ENCODE data around the gene LMOD1.

Gene LMOD1

GRCh38 chr1:201895120-201895665 lies 51.2 kb downstream of the LMOD1 start:
- no peak for DNase-seq
- WGBS (ENCODE audit: insufficient coverage), result 98% methylated on average over 7 of the region's 7 CpGs
- no peak overlapping the region for H3K4me3 ChIP-seq (ENCODE audit: control insufficient read depth in 1 of 7, extremely low read depth in 1 of 7, insufficient read depth in 4 of 7, low read depth in 2 of 7, low read length in 6 of 7)
- H3K4me1 ChIP-seq (ENCODE audit: control extremely low read depth in 1 of 4, control insufficient read depth in 4 of 4, insufficient read depth in 4 of 4, low read length in 3 of 4), result peaks cover 0 to 3% (median under 1%) of the 10 kb centered on the region in 4 experiments
- ChIA-PET CTCF (interaction anchor here (0.7 to 13.8 kb wide), 26 partner anchors 8 to 239 kb away, joined by 3 to 156 read pairs (median 7); partner anchors contain the start of gene LMOD1), POLR2A (interaction anchor here (1.4 kb wide), 1 partner anchor 77 kb away, joined by 6 read pairs; no protein-coding TSS in a partner anchor)
- H3K27me3 ChIP-seq (replicated peaks in 2 of 5; ENCODE audit: control insufficient read depth in 4 of 5, insufficient read depth in 5 of 5, low read length in 4 of 5), result peaks cover 2 to 16% (median 12%) of the 10 kb centered on the region in 5 experiments
- no peaks in the 10 kb centered on the region for H3K36me3 ChIP-seq (ENCODE audit: control insufficient read depth in 4 of 4, insufficient read depth in 4 of 4, low read length in 3 of 4)
- H3K9me3 ChIP-seq (ENCODE audit: control extremely low read depth in 1 of 5, control insufficient read depth in 4 of 5, insufficient read depth in 2 of 5, low read depth in 1 of 5, low read length in 4 of 5), result no peaks in the 10 kb centered on the region
- H3K27ac ChIP-seq (ENCODE audit: insufficient read depth in 1 of 2, low read depth in 1 of 2, low read length in 2 of 2, poor library complexity in 1 of 2, severe bottlenecking in 2 of 2), result no peak overlapping the region

GRCh38 chr1:201894343-201895119 lies 51.8 kb downstream of the LMOD1 start:
- ChIA-PET POLR2A (no interaction called here), CTCF (interaction anchor here (0.9 to 13.8 kb wide), 18 partner anchors 8 to 227 kb away, joined by 3 to 156 read pairs (median 10); partner anchors contain the start of gene LMOD1)
- H3K36me3 ChIP-seq (ENCODE audit: control insufficient read depth in 4 of 4, insufficient read depth in 4 of 4, low read length in 3 of 4), result no peaks in the 10 kb centered on the region
- no peak overlapping the region for H3K27ac ChIP-seq (ENCODE audit: insufficient read depth in 1 of 2, low read depth in 1 of 2, low read length in 2 of 2, poor library complexity in 1 of 2, severe bottlenecking in 2 of 2)
- 94% methylated on average over 5 of the region's 5 CpGs for WGBS (ENCODE audit: insufficient coverage)
- no peak overlapping the region for H3K4me3 ChIP-seq (ENCODE audit: control insufficient read depth in 1 of 7, extremely low read depth in 1 of 7, insufficient read depth in 4 of 7, low read depth in 2 of 7, low read length in 6 of 7)
- no peak for DNase-seq
- H3K4me1 ChIP-seq (ENCODE audit: control extremely low read depth in 1 of 4, control insufficient read depth in 4 of 4, insufficient read depth in 4 of 4, low read length in 3 of 4), result peaks cover 0 to 3% (median under 1%) of the 10 kb centered on the region in 4 experiments
- H3K27me3 ChIP-seq (replicated peaks in 2 of 5; ENCODE audit: control insufficient read depth in 4 of 5, insufficient read depth in 5 of 5, low read length in 4 of 5), result peaks cover 5 to 22% (median 18%) of the 10 kb centered on the region in 5 experiments
- no peaks in the 10 kb centered on the region for H3K9me3 ChIP-seq (ENCODE audit: control extremely low read depth in 1 of 5, control insufficient read depth in 4 of 5, insufficient read depth in 2 of 5, low read depth in 1 of 5, low read length in 4 of 5)

- CTCF ChIA-PET, result interaction anchor here (0.9 to 13.8 kb wide), 8 partner anchors 13 to 228 kb away, joined by 3 to 156 read pairs (median 24); partner anchors contain the start of gene LMOD1
Observed at GRCh38 chr1:201893431-201893830, 52.9 kb downstream of the LMOD1 start.

GRCh38 chr1:201892211-201892610 lies 54.1 kb downstream of the LMOD1 start:
- Histone ChIP-seq H3K9me3 (ENCODE audit: control extremely low read depth in 1 of 5, control insufficient read depth in 4 of 5, insufficient read depth in 2 of 5, low read depth in 1 of 5, low read length in 4 of 5) (no peaks in the 10 kb centered on the region), H3K4me3 (ENCODE audit: control insufficient read depth in 1 of 7, extremely low read depth in 1 of 7, insufficient read depth in 4 of 7, low read depth in 2 of 7, low read length in 6 of 7) (no peak overlapping the region), H3K27me3 (replicated peaks in 2 of 5; ENCODE audit: control insufficient read depth in 4 of 5, insufficient read depth in 5 of 5, low read length in 4 of 5) (peaks cover 9 to 44% (median 33%) of the 10 kb centered on the region in 5 experiments), H3K27ac (ENCODE audit: insufficient read depth in 1 of 2, low read depth in 1 of 2, low read length in 2 of 2, poor library complexity in 1 of 2, severe bottlenecking in 2 of 2) (no peak overlapping the region), H3K4me1 (ENCODE audit: control extremely low read depth in 1 of 4, control insufficient read depth in 4 of 4, insufficient read depth in 4 of 4, low read length in 3 of 4) (peaks cover 0 to 17% (median 12%) of the 10 kb centered on the region in 4 experiments), H3K36me3 (ENCODE audit: control insufficient read depth in 4 of 4, insufficient read depth in 4 of 4, low read length in 3 of 4) (no peaks in the 10 kb centered on the region)
- CTCF ChIA-PET, result interaction anchor here (1.2 to 13.8 kb wide), 4 partner anchors 12 to 410 kb away, joined by 3 to 156 read pairs (median 73); no protein-coding TSS in a partner anchor
- POLR2A ChIA-PET, result interaction anchor here (0.5 to 0.6 kb wide), 2 partner anchors 14 to 1467 kb away, joined by 3 to 5 read pairs; no protein-coding TSS in a partner anchor
- 95% methylated on average over 4 of the region's 6 CpGs for WGBS (ENCODE audit: insufficient coverage)
- no peak for DNase-seq

More at GRCh38 chr1:201893431-201893830, 52.9 kb downstream of the LMOD1 start:
- no peaks in the 10 kb centered on the region for H3K9me3 ChIP-seq (ENCODE audit: control extremely low read depth in 1 of 5, control insufficient read depth in 4 of 5, insufficient read depth in 2 of 5, low read depth in 1 of 5, low read length in 4 of 5)
- POLR2A ChIA-PET, result no interaction called here
- peaks cover 5 to 32% (median 24%) of the 10 kb centered on the region in 5 experiments for H3K27me3 ChIP-seq (replicated peaks in 2 of 5; ENCODE audit: control insufficient read depth in 4 of 5, insufficient read depth in 5 of 5, low read length in 4 of 5)
- WGBS (ENCODE audit: insufficient coverage), result 91% methylated on average over 3 of the region's 3 CpGs
- no peaks in the 10 kb centered on the region for H3K36me3 ChIP-seq (ENCODE audit: control insufficient read depth in 4 of 4, insufficient read depth in 4 of 4, low read length in 3 of 4)
- no peak for DNase-seq
- no peak overlapping the region for H3K27ac ChIP-seq (ENCODE audit: insufficient read depth in 1 of 2, low read depth in 1 of 2, low read length in 2 of 2, poor library complexity in 1 of 2, severe bottlenecking in 2 of 2)
- no peak overlapping the region for H3K4me3 ChIP-seq (ENCODE audit: control insufficient read depth in 1 of 7, extremely low read depth in 1 of 7, insufficient read depth in 4 of 7, low read depth in 2 of 7, low read length in 6 of 7)
- peaks cover 0 to 14% (median 10%) of the 10 kb centered on the region in 4 experiments for H3K4me1 ChIP-seq (ENCODE audit: control extremely low read depth in 1 of 4, control insufficient read depth in 4 of 4, insufficient read depth in 4 of 4, low read length in 3 of 4)

- ChIA-PET POLR2A (interaction anchor here (0.5 kb wide), 1 partner anchor 14 kb away, joined by 5 read pairs; no protein-coding TSS in a partner anchor), CTCF (interaction anchor here (1.5 to 13.8 kb wide), 3 partner anchors 11 to 409 kb away, joined by 4 to 156 read pairs (median 142); no protein-coding TSS in a partner anchor)
- Histone ChIP-seq H3K36me3 (ENCODE audit: control insufficient read depth in 4 of 4, insufficient read depth in 4 of 4, low read length in 3 of 4) (no peaks in the 10 kb centered on the region), H3K27ac (ENCODE audit: insufficient read depth in 1 of 2, low read depth in 1 of 2, low read length in 2 of 2, poor library complexity in 1 of 2, severe bottlenecking in 2 of 2) (no peak overlapping the region), H3K4me3 (ENCODE audit: control insufficient read depth in 1 of 7, extremely low read depth in 1 of 7, insufficient read depth in 4 of 7, low read depth in 2 of 7, low read length in 6 of 7) (no peak overlapping the region), H3K9me3 (ENCODE audit: control extremely low read depth in 1 of 5, control insufficient read depth in 4 of 5, insufficient read depth in 2 of 5, low read depth in 1 of 5, low read length in 4 of 5) (no peaks in the 10 kb centered on the region), H3K27me3 (replicated peaks in 2 of 5; ENCODE audit: control insufficient read depth in 4 of 5, insufficient read depth in 5 of 5, low read length in 4 of 5) (peaks cover 9 to 49% (median 32%) of the 10 kb centered on the region in 5 experiments), H3K4me1 (ENCODE audit: control extremely low read depth in 1 of 4, control insufficient read depth in 4 of 4, insufficient read depth in 4 of 4, low read length in 3 of 4) (peaks cover 0 to 17% (median 12%) of the 10 kb centered on the region in 4 experiments)
- DNase-seq, result no peak
- 96% methylated on average over 5 of the region's 5 CpGs for WGBS (ENCODE audit: insufficient coverage)
Observed at GRCh38 chr1:201891451-201892045, 54.8 kb downstream of the LMOD1 start.

GRCh38 chr1:201890806-201891450 lies 55.4 kb downstream of the LMOD1 start:
- Histone ChIP-seq H3K4me1 (ENCODE audit: control extremely low read depth in 1 of 4, control insufficient read depth in 4 of 4, insufficient read depth in 4 of 4, low read length in 3 of 4) (peaks cover 0 to 15% (median 11%) of the 10 kb centered on the region in 4 experiments), H3K36me3 (ENCODE audit: control insufficient read depth in 4 of 4, insufficient read depth in 4 of 4, low read length in 3 of 4) (no peaks in the 10 kb centered on the region), H3K9me3 (ENCODE audit: control extremely low read depth in 1 of 5, control insufficient read depth in 4 of 5, insufficient read depth in 2 of 5, low read depth in 1 of 5, low read length in 4 of 5) (no peaks in the 10 kb centered on the region), H3K27me3 (replicated peaks in 2 of 5; ENCODE audit: control insufficient read depth in 4 of 5, insufficient read depth in 5 of 5, low read length in 4 of 5) (peaks cover 9 to 49% (median 31%) of the 10 kb centered on the region in 5 experiments), H3K27ac (ENCODE audit: insufficient read depth in 1 of 2, low read depth in 1 of 2, low read length in 2 of 2, poor library complexity in 1 of 2, severe bottlenecking in 2 of 2) (no peak overlapping the region), H3K4me3 (ENCODE audit: control insufficient read depth in 1 of 7, extremely low read depth in 1 of 7, insufficient read depth in 4 of 7, low read depth in 2 of 7, low read length in 6 of 7) (no peak overlapping the region)
- CTCF ChIA-PET, result interaction anchor here (1.5 to 13.8 kb wide), 3 partner anchors 10 to 409 kb away, joined by 4 to 156 read pairs (median 142); no protein-coding TSS in a partner anchor
- no peak for DNase-seq
- POLR2A ChIA-PET, result no interaction called here
- WGBS (ENCODE audit: insufficient coverage), result 97% methylated on average over 2 of the region's 3 CpGs

All from common myeloid progenitor, CD34-positive (primary cell).